Calu3 (cell line): ENCODE measurements around the gene DCAF12. TPM values are rescaled to one million over a fixed set of nuclear protein-coding genes. Genes with fewer than 3 reads are reported as not detected.

Experiments
- BruUV-seq: library from RNA; stranded (reverse); fragments of 400-500 nt; replicated peaks from 2 replicates; lab custom pipeline; 2021; lab: Mats Ljungman, UMichigan
- CTCF ChIA-PET: fragments of 300-600 bp; sonication (Branson Sonifier 250); formaldehyde crosslinking; loops from one replicate; lab custom pipeline; 2022; ENCODE audit warnings: antibody characterized with exemption; lab: Charles Lee
- DNase-seq: peaks from one replicate; pipeline ENCODE4 v3.0.0; 2022
- H3K27ac Mint-ChIP-seq: one replicate; pipeline ENCODE4 v1.8.0; 2022; ENCODE audit warnings: mixed read lengths; ENCODE audit not compliant: unreplicated experiment
- H3K27me3 Mint-ChIP-seq: one replicate; pipeline ENCODE4 v1.8.0; 2022; ENCODE audit warnings: mixed read lengths; ENCODE audit not compliant: unreplicated experiment
- H3K36me3 Mint-ChIP-seq: one replicate; pipeline ENCODE4 v1.8.0; 2022; ENCODE audit warnings: mild to moderate bottlenecking, moderate library complexity, mixed read lengths; ENCODE audit not compliant: insufficient read depth, unreplicated experiment
- H3K4me1 Mint-ChIP-seq: one replicate; pipeline ENCODE4 v1.8.0; 2022; ENCODE audit warnings: mild to moderate bottlenecking, low read depth, mixed read lengths; ENCODE audit not compliant: unreplicated experiment
- H3K4me3 Mint-ChIP-seq: one replicate; pipeline ENCODE4 v1.8.0; 2022; ENCODE audit warnings: mild to moderate bottlenecking, low read depth, moderate library complexity, mixed read lengths; ENCODE audit not compliant: unreplicated experiment
- H3K9me3 Mint-ChIP-seq: one replicate; pipeline ENCODE4 v1.8.0; 2022; ENCODE audit warnings: low read depth, mixed read lengths; ENCODE audit not compliant: unreplicated experiment
- intact Hi-C: fragments of 100-400 bp; cut with micrococcal nuclease; formaldehyde crosslinking; loops from one replicate; pipeline ENCODE4 v1.10.0; 2022; ENCODE audit not compliant: unreplicated experiment
- total RNA-seq: library from RNA; stranded (reverse); gene quantifications from 2 replicates; pipeline ENCODE4 v1.2.3, GENCODE V29; 2022
- TF ChIP-seq, protein P1 (sequence below): fragments of 200-600 bp; IDR thresholded peaks from one replicate; pipeline ENCODE4 v1.8.0; 2022; ENCODE audit warnings: antibody characterized with exemption; ENCODE audit not compliant: unreplicated experiment

Gene DCAF12
- total RNA-seq, 1 experiment from 2014 or later = 20.8 TPM

DNA sequence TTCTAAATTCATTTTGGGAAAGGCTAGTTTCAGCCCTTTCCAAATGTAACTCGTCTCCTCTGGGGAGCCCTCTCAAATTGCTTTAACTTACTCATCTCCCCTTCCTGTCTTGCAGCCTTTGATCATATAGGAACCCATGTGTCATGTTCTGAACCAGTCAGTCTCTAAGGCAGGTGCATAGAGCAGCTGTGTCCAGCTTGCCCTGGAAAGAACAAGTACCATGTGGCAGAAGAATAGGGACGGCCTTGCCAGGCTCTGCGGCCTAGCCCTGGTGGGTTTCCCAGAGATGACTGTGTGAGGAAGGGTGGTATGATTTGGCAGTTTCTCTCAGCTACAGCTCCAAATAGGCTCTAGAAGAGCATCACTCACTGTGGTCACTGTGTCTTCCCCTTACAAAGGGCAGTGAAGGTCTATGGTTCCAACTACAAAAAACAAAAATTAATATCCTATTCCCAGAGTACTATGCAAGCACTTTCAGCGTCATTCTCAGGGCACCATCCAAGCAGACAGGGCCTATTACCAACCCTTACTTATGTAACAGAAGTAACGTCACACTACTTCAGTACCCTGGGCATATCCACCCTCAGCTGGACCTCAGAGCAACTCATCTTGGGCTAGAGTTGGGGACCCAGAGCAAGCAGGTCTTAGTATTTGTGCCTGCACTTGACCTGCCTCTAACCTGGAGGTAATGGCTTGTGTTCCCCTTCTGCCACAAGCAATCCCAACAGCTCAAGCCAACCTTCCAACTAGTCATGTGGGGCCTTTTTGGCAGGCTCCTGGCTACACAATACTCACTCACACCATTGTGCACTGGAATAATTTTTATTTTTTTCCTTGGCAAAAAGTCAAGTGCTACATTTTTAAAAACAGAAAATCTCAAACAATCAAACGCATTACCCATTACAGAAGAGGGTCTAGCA lies 40.7 kb downstream of the DCAF12 start:
- Mint-ChIP-seq H3K36me3 (peaks cover 27% of the 10 kb centered on the region), H3K9me3 (no peaks in the 10 kb centered on the region), H3K4me3 (no peak overlapping the region), H3K27ac (no peak overlapping the region), H3K4me1 (no peaks in the 10 kb centered on the region), H3K27me3 (no peaks in the 10 kb centered on the region)
- DNase-seq = no peak
- TF ChIP-seq, protein P1, sequence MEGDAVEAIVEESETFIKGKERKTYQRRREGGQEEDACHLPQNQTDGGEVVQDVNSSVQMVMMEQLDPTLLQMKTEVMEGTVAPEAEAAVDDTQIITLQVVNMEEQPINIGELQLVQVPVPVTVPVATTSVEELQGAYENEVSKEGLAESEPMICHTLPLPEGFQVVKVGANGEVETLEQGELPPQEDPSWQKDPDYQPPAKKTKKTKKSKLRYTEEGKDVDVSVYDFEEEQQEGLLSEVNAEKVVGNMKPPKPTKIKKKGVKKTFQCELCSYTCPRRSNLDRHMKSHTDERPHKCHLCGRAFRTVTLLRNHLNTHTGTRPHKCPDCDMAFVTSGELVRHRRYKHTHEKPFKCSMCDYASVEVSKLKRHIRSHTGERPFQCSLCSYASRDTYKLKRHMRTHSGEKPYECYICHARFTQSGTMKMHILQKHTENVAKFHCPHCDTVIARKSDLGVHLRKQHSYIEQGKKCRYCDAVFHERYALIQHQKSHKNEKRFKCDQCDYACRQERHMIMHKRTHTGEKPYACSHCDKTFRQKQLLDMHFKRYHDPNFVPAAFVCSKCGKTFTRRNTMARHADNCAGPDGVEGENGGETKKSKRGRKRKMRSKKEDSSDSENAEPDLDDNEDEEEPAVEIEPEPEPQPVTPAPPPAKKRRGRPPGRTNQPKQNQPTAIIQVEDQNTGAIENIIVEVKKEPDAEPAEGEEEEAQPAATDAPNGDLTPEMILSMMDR = no peak
- BruUV-seq = no TSS peak
- intact Hi-C loops = no loop called here
- CTCF ChIA-PET = interaction anchor here (0.6 kb wide), 1 partner anchor 11 kb away, joined by 4 read pairs; no protein-coding TSS in a partner anchor

DNA sequence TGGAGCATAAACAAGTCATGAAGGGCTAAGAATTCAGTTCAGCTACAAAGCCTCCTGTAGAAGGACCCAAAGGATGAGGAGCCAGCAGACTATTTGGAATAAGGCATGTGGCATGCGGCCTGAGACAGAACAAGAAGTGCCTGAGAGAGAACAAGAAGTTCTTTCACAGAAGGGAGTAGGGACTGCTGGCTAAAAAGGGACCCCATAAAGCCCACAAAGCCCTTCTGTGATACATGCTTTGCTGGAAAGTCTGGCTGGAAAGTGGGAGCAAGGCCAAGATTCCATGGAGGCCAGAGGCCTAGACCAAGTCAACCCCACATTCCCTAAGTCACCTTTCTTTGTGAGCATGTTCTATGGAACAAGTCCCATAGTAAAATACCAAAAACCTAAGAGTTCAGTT lies 41.9 kb downstream of the DCAF12 start:
- TF ChIP-seq, protein P1 = no peak
- Mint-ChIP-seq H3K27ac (no peak overlapping the region), H3K4me1 (no peaks in the 10 kb centered on the region), H3K27me3 (no peaks in the 10 kb centered on the region), H3K36me3 (peaks cover 21% of the 10 kb centered on the region), H3K9me3 (no peaks in the 10 kb centered on the region), H3K4me3 (no peak overlapping the region)
- intact Hi-C loops = no loop called here
- no peak for DNase-seq
- BruUV-seq = no TSS peak
- CTCF ChIA-PET = no interaction called here

DNA sequence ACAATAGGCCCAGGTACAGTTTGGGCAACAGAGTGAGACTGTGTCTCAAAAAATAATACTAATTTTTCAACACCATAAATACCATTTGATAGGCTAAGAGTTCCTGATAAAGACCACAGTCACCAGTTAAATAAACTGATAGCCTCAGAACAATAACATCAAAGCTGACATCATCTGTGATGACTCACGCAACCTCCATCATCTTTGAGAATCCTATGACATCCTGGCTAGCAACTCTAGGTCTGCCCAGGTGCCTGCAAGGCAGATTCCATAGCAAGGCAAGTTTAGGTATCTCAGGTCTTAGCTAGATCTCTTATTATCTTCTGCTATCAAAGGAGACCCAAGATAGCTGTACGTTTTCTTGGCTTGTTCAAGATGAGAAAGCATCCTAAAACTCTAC lies 47.3 kb downstream of the DCAF12 start:
- CTCF ChIA-PET = no interaction called here
- no TSS peak for BruUV-seq
- intact Hi-C loops = no loop called here
- H3K27ac Mint-ChIP-seq = no peak overlapping the region
- H3K4me3 Mint-ChIP-seq = no peak overlapping the region
- H3K27me3 Mint-ChIP-seq = no peaks in the 10 kb centered on the region
- TF ChIP-seq, protein P1 = no peak
- no peak for DNase-seq
- H3K4me1 Mint-ChIP-seq = peaks cover 4% of the 10 kb centered on the region
- no peaks in the 10 kb centered on the region for H3K9me3 Mint-ChIP-seq
- H3K36me3 Mint-ChIP-seq = no peaks in the 10 kb centered on the region

DNA sequence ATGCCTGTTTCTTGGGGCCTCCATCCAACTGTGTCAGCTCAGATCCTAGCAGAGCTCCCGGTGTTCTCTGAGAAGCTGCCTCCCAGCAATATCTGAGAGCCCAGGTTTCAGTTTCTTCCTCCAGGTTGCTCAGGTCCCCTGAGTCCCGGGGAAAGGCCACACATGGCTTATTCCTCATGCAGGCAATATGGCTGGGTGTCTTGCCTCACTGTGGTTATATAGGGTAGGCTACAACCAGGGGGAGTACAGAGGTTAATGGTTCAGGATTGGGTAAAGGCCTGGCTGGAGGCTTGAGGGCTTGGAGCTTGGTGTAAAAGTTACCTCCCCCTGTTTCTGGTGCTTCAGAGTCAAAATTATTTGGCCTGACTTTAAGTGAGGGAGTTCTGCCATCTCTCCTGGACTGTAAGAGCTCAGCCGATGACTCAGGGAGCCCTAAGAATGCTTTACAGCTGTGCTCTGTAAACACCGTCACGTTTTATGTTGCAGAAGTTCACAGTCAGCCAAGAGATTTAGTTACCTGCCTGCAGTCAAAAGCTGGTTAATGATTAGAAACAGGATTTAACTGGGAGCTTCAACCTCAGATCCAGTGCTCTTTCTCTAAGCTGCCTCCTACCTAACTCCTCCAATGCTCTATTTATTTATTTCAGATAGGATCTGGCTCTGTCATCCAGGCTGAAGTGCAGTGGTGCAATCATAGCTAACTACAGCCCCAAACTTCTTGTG lies 53.5 kb downstream of the DCAF12 start:
- intact Hi-C loops = loop anchor here (5.0 kb wide), 2 partner anchors 61 to 114 kb away; no protein-coding TSS in a partner anchor
- BruUV-seq = no TSS peak
- Mint-ChIP-seq H3K4me3 (peak overlapping the region; percentile 9), H3K27ac (no peak overlapping the region), H3K4me1 (peaks cover 22% of the 10 kb centered on the region), H3K36me3 (no peaks in the 10 kb centered on the region), H3K9me3 (no peaks in the 10 kb centered on the region), H3K27me3 (no peaks in the 10 kb centered on the region)
- DNase-seq = peak; percentile 51
- CTCF ChIA-PET = interaction anchor here (0.6 to 1.9 kb wide), 13 partner anchors 18 to 449 kb away, joined by 3 to 15 read pairs (median 3); partner anchors contain the start of genes MYORG and UBAP2
- TF ChIP-seq, protein P1 = no peak
